Trophoblast cell (in vitro differentiated cells and primary cell): Measurements from ENCODE around the gene WSB1.

Source experiments
- DNase-seq, 2 donors: peaks; one replicate each; pipeline ENCODE4 v3.0.0-alpha.2; 2016
- H2AFZ ChIP-seq: 2 replicates; pipeline ENCODE4 v1.6.1; 2013; ENCODE audit warnings: low read length, moderate library complexity, mild to moderate bottlenecking; ENCODE audit not compliant: insufficient read depth, poor library complexity
- H2AK5ac ChIP-seq: 2 replicates; pipeline ENCODE4 v1.6.1; 2013; ENCODE audit warnings: mild to moderate bottlenecking, low read length
- H2BK120ac ChIP-seq: 2 replicates; pipeline ENCODE4 v1.6.1; 2013; ENCODE audit warnings: low read length, mild to moderate bottlenecking, moderate library complexity; ENCODE audit not compliant: insufficient read depth, poor library complexity
- H2BK12ac ChIP-seq: 2 replicates; pipeline ENCODE4 v1.6.1; 2013; ENCODE audit warnings: mild to moderate bottlenecking, low read length, moderate library complexity
- H2BK5ac ChIP-seq: 2 replicates; pipeline ENCODE4 v1.6.1; 2013; ENCODE audit warnings: low read length, low read depth, moderate library complexity, mild to moderate bottlenecking; ENCODE audit not compliant: poor library complexity
- H3K14ac ChIP-seq: 2 replicates; pipeline ENCODE4 v1.6.1; 2013; ENCODE audit warnings: mild to moderate bottlenecking, low read length
- H3K18ac ChIP-seq: 2 replicates; pipeline ENCODE4 v1.6.1; 2013; ENCODE audit warnings: mild to moderate bottlenecking, low read length
- H3K23ac ChIP-seq: 2 replicates; pipeline ENCODE4 v1.6.1; 2013; ENCODE audit warnings: low read length
- H3K27ac ChIP-seq: 2 replicates; pipeline ENCODE4 v1.5.1; 2013; ENCODE audit warnings: low read depth, mild to moderate bottlenecking, inconsistent platforms, low read length, moderate library complexity
- H3K27me3 ChIP-seq: 2 replicates; pipeline ENCODE4 v1.6.1; 2013; ENCODE audit warnings: inconsistent platforms, mild to moderate bottlenecking, low read length, moderate library complexity; ENCODE audit not compliant: insufficient read depth
- H3K36me3 ChIP-seq, 2 experiments: 1 replicate in 1 of 2; 2 replicates in 1 of 2; pipeline ENCODE4 v1.6.1; 2013; ENCODE audit warnings: low read length in 2 of 2, mild to moderate bottlenecking in 2 of 2, moderate library complexity in 1 of 2; ENCODE audit not compliant: insufficient read depth in 2 of 2, control insufficient read depth in 1 of 2
- H3K4ac ChIP-seq: 2 replicates; pipeline ENCODE4 v1.6.1; 2013; ENCODE audit warnings: low read depth, mild to moderate bottlenecking, low read length, moderate library complexity
- H3K4me1 ChIP-seq, 2 experiments: 1 replicate in 1 of 2; 2 replicates in 1 of 2; pipeline ENCODE4 v1.6.1; 2013; ENCODE audit warnings: low read length in 2 of 2, mild to moderate bottlenecking in 2 of 2, moderate library complexity in 1 of 2; ENCODE audit not compliant: insufficient read depth in 2 of 2, control insufficient read depth in 1 of 2
- H3K4me2 ChIP-seq: 2 replicates; pipeline ENCODE4 v1.6.1; 2013; ENCODE audit warnings: inconsistent platforms, mild to moderate bottlenecking, low read length, moderate library complexity
- H3K4me3 ChIP-seq: 2 replicates; pipeline ENCODE4 v1.5.1; 2013; ENCODE audit warnings: mild to moderate bottlenecking, low read depth, low read length, inconsistent platforms
- H3K79me1 ChIP-seq: one replicate; pipeline ENCODE4 v1.6.1; 2013; ENCODE audit warnings: low read length
- H3K79me2 ChIP-seq: 2 replicates; pipeline ENCODE4 v1.6.1; 2013; ENCODE audit warnings: low read length, mild to moderate bottlenecking; ENCODE audit not compliant: control insufficient read depth, insufficient read depth, poor library complexity
- H3K9ac ChIP-seq: 2 replicates; pipeline ENCODE4 v1.6.1; 2013; ENCODE audit warnings: mild to moderate bottlenecking, low read length
- H3K9me3 ChIP-seq: 2 replicates; pipeline ENCODE4 v1.6.1; 2013; ENCODE audit warnings: low read depth, mild to moderate bottlenecking, control low read depth, inconsistent platforms, low read length; ENCODE audit not compliant: insufficient read depth
- H4K12ac ChIP-seq: 2 replicates; pipeline ENCODE4 v1.6.1; 2013; ENCODE audit warnings: low read depth, mild to moderate bottlenecking, low read length, moderate library complexity
- H4K8ac ChIP-seq: 2 replicates; pipeline ENCODE4 v1.6.1; 2013; ENCODE audit warnings: low read depth, mild to moderate bottlenecking, low read length, moderate library complexity
- H4K91ac ChIP-seq: one replicate; pipeline ENCODE4 v1.6.1; 2013; ENCODE audit warnings: low read depth, mild to moderate bottlenecking, low read length, moderate library complexity
- WGBS: extraction: QIAGEN DNeasy Blood & Tissue Kit; methylation state at CpG from one replicate; pipeline ENCODE4 v1.1.7; 2013; ENCODE audit warnings: missing lambda C conversion rate; ENCODE audit not compliant: insufficient read length, insufficient coverage; ENCODE audit errors: extremely low coverage; 5-methylcytosine and 5-hydroxymethylcytosine counted together

WSB1 gene

DNA sequence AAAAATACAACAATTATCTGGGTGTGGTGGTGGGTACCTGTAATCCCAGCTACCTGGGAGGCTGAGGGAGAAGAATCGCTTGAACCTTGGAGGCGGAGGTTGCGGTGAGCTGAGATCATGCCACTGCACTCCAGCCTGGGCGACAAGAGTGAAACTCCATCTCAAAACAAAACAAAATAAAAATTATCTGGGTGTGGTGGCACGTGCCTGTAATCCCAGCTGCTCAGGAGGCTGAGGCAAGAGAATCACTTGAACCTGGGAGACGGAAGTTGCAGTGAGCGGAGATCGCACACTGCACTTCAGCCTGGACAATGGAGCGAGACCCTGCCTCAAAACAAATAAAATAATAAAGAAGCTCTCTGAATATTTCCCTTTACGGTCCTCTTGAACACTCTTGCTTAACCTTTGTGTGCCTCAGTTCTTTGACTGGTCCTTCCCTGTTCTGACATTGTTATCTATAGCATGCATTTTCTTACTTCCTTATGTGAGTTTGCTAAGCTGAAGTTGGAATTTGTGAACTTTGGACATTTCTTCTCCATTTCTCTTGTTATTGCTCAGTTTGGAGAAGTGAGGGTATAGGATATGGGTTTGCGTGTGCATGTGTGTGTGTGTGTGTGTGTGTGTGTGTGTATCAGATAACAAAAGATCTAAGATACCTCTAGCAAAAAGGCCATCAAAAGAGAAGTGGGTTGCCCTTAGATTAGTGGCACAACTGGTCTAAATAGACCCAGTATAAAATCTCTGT is 29.7 kb upstream of the WSB1 start:
- no peak overlapping the region for H2BK12ac ChIP-seq
- H4K8ac ChIP-seq, result no peak overlapping the region
- H3K4me2 ChIP-seq, result no peak overlapping the region
- H2AK5ac ChIP-seq, result no peak overlapping the region
- H3K4me1 ChIP-seq, result no peaks in the 10 kb centered on the region
- no peak overlapping the region for H3K9ac ChIP-seq
- H3K4ac ChIP-seq, result no peak overlapping the region
- no peak overlapping the region for H2AFZ ChIP-seq
- no peak overlapping the region for H2BK5ac ChIP-seq
- WGBS, result no CpG with 5 or more reads among the region's 11 CpGs
- no peak overlapping the region for H3K23ac ChIP-seq
- H3K18ac ChIP-seq, result no peak overlapping the region
- no peaks in the 10 kb centered on the region for H3K36me3 ChIP-seq
- H3K79me1 ChIP-seq, result no peaks in the 10 kb centered on the region
- H3K79me2 ChIP-seq, result no peaks in the 10 kb centered on the region
- H4K91ac ChIP-seq, result no peak overlapping the region
- H3K4me3 ChIP-seq, result no peak overlapping the region
- H2BK120ac ChIP-seq, result no peak overlapping the region
- no peaks in the 10 kb centered on the region for H3K9me3 ChIP-seq
- H3K27me3 ChIP-seq, result no peaks in the 10 kb centered on the region
- H3K14ac ChIP-seq, result no peak overlapping the region
- DNase-seq, result no peak
- H4K12ac ChIP-seq, result no peak overlapping the region
- no peak overlapping the region for H3K27ac ChIP-seq

- Histone ChIP-seq H3K14ac (no peak overlapping the region), H3K27ac (no peak overlapping the region), H3K4me3 (no peak overlapping the region), H3K79me2 (no peaks in the 10 kb centered on the region), H4K12ac (no peak overlapping the region), H3K9ac (no peak overlapping the region), H3K9me3 (no peaks in the 10 kb centered on the region), H2BK12ac (no peak overlapping the region), H3K36me3 (no peaks in the 10 kb centered on the region), H4K8ac (no peak overlapping the region), H3K79me1 (no peaks in the 10 kb centered on the region), H3K4me1 (no peaks in the 10 kb centered on the region), H2AK5ac (no peak overlapping the region), H3K4ac (no peak overlapping the region), H4K91ac (no peak overlapping the region), H3K4me2 (no peak overlapping the region), H2BK120ac (no peak overlapping the region), H2AFZ (no peak overlapping the region), H3K18ac (no peak overlapping the region), H2BK5ac (no peak overlapping the region), H3K27me3 (no peaks in the 10 kb centered on the region), H3K23ac (no peak overlapping the region)
- DNase-seq, result no peak
- no CpG with 5 or more reads among the region's 1 CpG for WGBS
Observed at GRCh38 chr17:27265333-27265732, 28.6 kb upstream of the WSB1 start.

DNA sequence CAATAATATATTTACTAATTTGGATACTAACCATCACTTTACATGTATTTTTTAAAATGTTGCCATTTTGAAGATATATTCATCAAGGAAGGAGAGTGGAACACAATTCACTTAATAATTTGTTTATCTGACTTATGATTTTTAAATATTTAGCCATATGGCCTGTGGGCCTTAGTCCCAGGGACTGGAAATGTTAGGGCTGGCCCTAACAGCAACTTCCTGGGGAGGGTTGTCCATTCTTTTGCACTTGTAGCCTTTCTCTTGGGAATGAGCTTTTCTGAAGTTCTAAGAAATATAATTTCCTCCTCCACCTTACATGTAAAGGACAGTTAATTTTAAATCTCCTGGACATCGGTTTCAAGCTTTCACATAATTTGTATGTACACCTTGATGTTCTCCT is 27.7 kb upstream of the WSB1 start:
- H3K18ac ChIP-seq, result no peak overlapping the region
- no peak overlapping the region for H3K27ac ChIP-seq
- H4K12ac ChIP-seq, result no peak overlapping the region
- no peaks in the 10 kb centered on the region for H3K27me3 ChIP-seq
- no peak overlapping the region for H3K14ac ChIP-seq
- no CpG with 5 or more reads among the region's 1 CpG for WGBS
- no peak overlapping the region for H2BK5ac ChIP-seq
- H3K9ac ChIP-seq, result no peak overlapping the region
- H2AFZ ChIP-seq, result no peak overlapping the region
- no peaks in the 10 kb centered on the region for H3K4me1 ChIP-seq
- H3K4ac ChIP-seq, result no peak overlapping the region
- H3K79me2 ChIP-seq, result no peaks in the 10 kb centered on the region
- H3K79me1 ChIP-seq, result no peaks in the 10 kb centered on the region
- H3K36me3 ChIP-seq, result no peaks in the 10 kb centered on the region
- H2BK12ac ChIP-seq, result no peak overlapping the region
- H3K4me3 ChIP-seq, result no peak overlapping the region
- H3K9me3 ChIP-seq, result no peaks in the 10 kb centered on the region
- no peak overlapping the region for H2BK120ac ChIP-seq
- no peak overlapping the region for H4K91ac ChIP-seq
- H3K4me2 ChIP-seq, result no peak overlapping the region
- H3K23ac ChIP-seq, result no peak overlapping the region
- no peak overlapping the region for H2AK5ac ChIP-seq
- no peak for DNase-seq
- H4K8ac ChIP-seq, result no peak overlapping the region

DNA sequence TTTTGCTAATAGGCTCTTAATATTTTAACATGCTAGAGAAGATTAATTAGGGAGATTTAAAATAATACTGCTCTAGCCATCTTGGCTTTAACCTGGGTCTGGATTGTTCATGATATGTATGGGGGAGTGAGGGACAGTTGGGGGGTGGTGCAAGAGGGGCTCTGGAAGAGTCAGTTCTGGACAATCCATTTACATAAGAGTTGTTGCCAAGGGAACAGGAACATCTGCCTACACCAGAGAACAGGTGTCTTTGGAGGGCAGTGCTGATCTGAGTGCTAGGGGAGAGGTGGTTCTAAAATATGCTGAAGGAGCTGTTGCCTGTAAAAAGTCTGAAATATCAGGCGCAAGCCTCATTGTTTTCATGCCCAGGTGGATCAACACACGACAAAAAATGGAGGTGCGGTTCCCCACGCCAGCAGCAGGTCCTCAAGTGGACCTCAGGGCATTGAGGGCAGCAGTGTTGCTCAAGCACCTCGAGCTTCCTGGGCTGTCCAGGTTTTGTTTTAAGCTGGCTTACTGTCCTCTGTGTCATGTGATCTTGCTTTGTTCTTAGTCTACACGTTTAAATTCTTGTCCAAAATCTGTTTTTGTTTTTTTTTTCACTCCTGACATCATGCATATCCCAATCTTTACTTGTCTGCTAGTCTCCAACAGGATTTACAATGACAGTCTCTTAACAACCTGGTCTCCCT is 25.4 kb upstream of the WSB1 start:
- Histone ChIP-seq H3K23ac (no peak overlapping the region), H3K18ac (no peak overlapping the region), H2AK5ac (no peak overlapping the region), H4K91ac (no peak overlapping the region), H3K4me1 (no peaks in the 10 kb centered on the region), H3K27ac (no peak overlapping the region), H2BK120ac (no peak overlapping the region), H3K9me3 (no peaks in the 10 kb centered on the region), H3K9ac (no peak overlapping the region), H3K4me3 (no peak overlapping the region), H4K8ac (no peak overlapping the region), H2BK12ac (no peak overlapping the region), H3K4ac (no peak overlapping the region), H2AFZ (no peak overlapping the region), H3K27me3 (no peaks in the 10 kb centered on the region), H3K36me3 (no peaks in the 10 kb centered on the region), H3K79me2 (no peaks in the 10 kb centered on the region), H3K4me2 (no peak overlapping the region), H3K14ac (no peak overlapping the region), H2BK5ac (no peak overlapping the region), H4K12ac (no peak overlapping the region), H3K79me1 (no peaks in the 10 kb centered on the region)
- WGBS, result no CpG with 5 or more reads among the region's 6 CpGs
- DNase-seq, result no peak
